GM21786 (cell line): Measurements from ENCODE around the gene C1QTNF4.
"Not testable (repeated sequence)": the region's sequence is repeated elsewhere in the genome, so short reads cannot be mapped to it uniquely, and the experiment has no call there.

Source experiments
- ATAC-seq: cut with Tn5 transposase; IDR thresholded peaks from one replicate; pipeline ENCODE4 v1.9.1; 2021; ENCODE audit not compliant: unreplicated experiment

The C1QTNF4 gene

GRCh38 chr11:47593934-47594855 lies at the start of gene C1QTNF4:
Gene C1QTNF4 (minus strand): TSS chr11:47594411. CDS start chr11:47590810, 3,601 bp downstream.
- no peak for ATAC-seq

- ATAC-seq = peak; percentile 87
Measured at GRCh38 chr11:47642099-47642855, 48.1 kb upstream of the C1QTNF4 start, which contains the start of gene MTCH2. Gene MTCH2 (minus strand): TSS chr11:47642559. CDS start chr11:47642465, 94 bp downstream.

GRCh38 chr11:47641600-47642098 lies 47.4 kb upstream of the C1QTNF4 start:
- ATAC-seq = no peak

GRCh38 chr11:47640506-47640905 lies 46.3 kb upstream of the C1QTNF4 start:
- ATAC-seq = not testable (repeated sequence)

GRCh38 chr11:47636331-47636730 lies 42.1 kb upstream of the C1QTNF4 start:
- not testable (repeated sequence) for ATAC-seq

GRCh38 chr11:47631473-47631872 lies 37.3 kb upstream of the C1QTNF4 start:
- no peak for ATAC-seq

GRCh38 chr11:47628026-47628425 lies 33.8 kb upstream of the C1QTNF4 start:
- no peak for ATAC-seq

- ATAC-seq = no peak
Measured at GRCh38 chr11:47626234-47626633, 32.0 kb upstream of the C1QTNF4 start.

GRCh38 chr11:47620836-47621378 lies 26.7 kb upstream of the C1QTNF4 start:
- ATAC-seq = no peak

GRCh38 chr11:47617417-47617809 lies 23.2 kb upstream of the C1QTNF4 start:
- no peak for ATAC-seq

- ATAC-seq = no peak
Measured at GRCh38 chr11:47616726-47617416, 22.7 kb upstream of the C1QTNF4 start.

- no peak for ATAC-seq
Measured at GRCh38 chr11:47615249-47615648, 21.0 kb upstream of the C1QTNF4 start.

- ATAC-seq = peak; percentile 89
Measured at GRCh38 chr11:47611348-47611794, 17.2 kb upstream of the C1QTNF4 start.

GRCh38 chr11:47609675-47610074 lies 15.5 kb upstream of the C1QTNF4 start:
- no peak for ATAC-seq

- no peak for ATAC-seq
Measured at GRCh38 chr11:47607380-47607779, 13.2 kb upstream of the C1QTNF4 start.

- ATAC-seq = no peak
Measured at GRCh38 chr11:47606731-47607130, 12.5 kb upstream of the C1QTNF4 start.

GRCh38 chr11:47605921-47606320 lies 11.7 kb upstream of the C1QTNF4 start:
- no peak for ATAC-seq

GRCh38 chr11:47603295-47603694 lies 9.1 kb upstream of the C1QTNF4 start:
- no peak for ATAC-seq

GRCh38 chr11:47599902-47600301 lies 5.7 kb upstream of the C1QTNF4 start:
- no peak for ATAC-seq

- ATAC-seq = no peak
Measured at GRCh38 chr11:47595967-47596366, 1.8 kb upstream of the C1QTNF4 start.

- ATAC-seq = no peak
Measured at GRCh38 chr11:47595029-47595428, 818 bp upstream of the C1QTNF4 start.
